Ascending aorta (tissue), 2 donors: ENCODE results near the gene MDH1B. TPM values are rescaled to one million over a fixed set of nuclear protein-coding genes. Genes with fewer than 3 reads are reported as not detected.

Source experiments
- DNase-seq, 2 donors: peaks; one replicate each; pipeline ENCODE4 v3.0.0-alpha.2; 2019; ENCODE audit warnings: low spot score in 2 of 2
- H3K27ac ChIP-seq, 2 donors: fragments of 200-600 bp; sonication (generic); one replicate each; pipeline ENCODE4 v1.5.1; 2016 to 2017; ENCODE audit warnings: mild to moderate bottlenecking in 1 of 2
- H3K27me3 ChIP-seq: fragments of 200-600 bp; sonication (generic); one replicate; pipeline ENCODE4 v1.5.1; 2017
- H3K36me3 ChIP-seq, 2 donors: fragments of 200-600 bp; sonication (generic); one replicate each; pipeline ENCODE4 v1.5.1; 2016
- H3K4me1 ChIP-seq, 2 donors: fragments of 200-600 bp; sonication (generic); one replicate each; pipeline ENCODE4 v1.5.1; 2016 to 2017; ENCODE audit warnings: mild to moderate bottlenecking in 1 of 2
- H3K4me3 ChIP-seq, 2 donors: fragments of 200-600 bp; sonication (generic); one replicate each; pipeline ENCODE4 v1.5.1; 2016 to 2017; ENCODE audit warnings: mild to moderate bottlenecking in 1 of 2
- H3K9me3 ChIP-seq, 2 donors: fragments of 200-600 bp; sonication (generic); one replicate each; pipeline ENCODE4 v1.5.1; 2016
- CTCF ChIP-seq, 3 experiments: fragments of 200-600 bp in 2 of 3; fragments of 450-650 bp in 1 of 3; sonication (generic) in 2 of 3; IDR thresholded peaks; one replicate each; pipeline ENCODE4 v1.5.1; 2016 to 2019; ENCODE audit warnings: antibody characterized with exemption in 3 of 3, mild to moderate bottlenecking in 1 of 3, moderate library complexity in 1 of 3
- intact Hi-C: fragments of 100-400 bp; cut with DNase I; formaldehyde crosslinking; loops from one replicate; pipeline ENCODE4 v1.15.1; 2023
- total RNA-seq: library from RNA; depleted of rRNA; stranded (reverse); fragments of >200 nt; gene quantifications from one replicate; pipeline ENCODE4 v1.1.0, GENCODE V29; 2016

MDH1B gene
- total RNA-seq, 1 donor from 2014 or later = not detected

GRCh38 chr2:206700156-206700555 is 65.0 kb downstream of the MDH1B start:
- Histone ChIP-seq H3K9me3 (no peaks in the 10 kb centered on the region), H3K27me3 (no peaks in the 10 kb centered on the region), H3K4me3 (no peak overlapping the region), H3K27ac (no peak overlapping the region), H3K4me1 (no peaks in the 10 kb centered on the region), H3K36me3 (no peaks in the 10 kb centered on the region)
- intact Hi-C loops = no loop called here
- DNase-seq = no peak
- TF ChIP-seq CTCF (IDR thresholded peaks at IDR 0.05) = no peak

- intact Hi-C loops = no loop called here
- H3K27ac ChIP-seq = no peak overlapping the region
Observed at GRCh38 chr2:206698811-206699210, 66.3 kb downstream of the MDH1B start.

GRCh38 chr2:206696910-206697309 is 68.2 kb downstream of the MDH1B start:
- H3K27ac ChIP-seq = no peak overlapping the region
- H3K4me3 ChIP-seq = no peak overlapping the region
- H3K36me3 ChIP-seq = no peaks in the 10 kb centered on the region
- no peak for DNase-seq
- no peaks in the 10 kb centered on the region for H3K9me3 ChIP-seq
- TF ChIP-seq CTCF (IDR thresholded peaks at IDR 0.05) = no peak
- no peaks in the 10 kb centered on the region for H3K27me3 ChIP-seq
- intact Hi-C loops = no loop called here
- no peaks in the 10 kb centered on the region for H3K4me1 ChIP-seq

More at GRCh38 chr2:206698811-206699210, 66.3 kb downstream of the MDH1B start:
- Histone ChIP-seq H3K4me1 (no peaks in the 10 kb centered on the region), H3K4me3 (no peak overlapping the region), H3K36me3 (no peaks in the 10 kb centered on the region), H3K27me3 (no peaks in the 10 kb centered on the region), H3K9me3 (no peaks in the 10 kb centered on the region)
- no peak for TF ChIP-seq CTCF (IDR thresholded peaks at IDR 0.05)
- DNase-seq = no peak

GRCh38 chr2:206693399-206694137 is 71.6 kb downstream of the MDH1B start:
- H3K27ac ChIP-seq = no peak overlapping the region
- no peaks in the 10 kb centered on the region for H3K4me1 ChIP-seq
- no peaks in the 10 kb centered on the region for H3K36me3 ChIP-seq
- H3K27me3 ChIP-seq = no peaks in the 10 kb centered on the region
- H3K4me3 ChIP-seq = no peak overlapping the region
- TF ChIP-seq CTCF (IDR thresholded peaks at IDR 0.05) = peak in 2 of 3 experiments; percentile 61 to 69
- H3K9me3 ChIP-seq = no peaks in the 10 kb centered on the region
- intact Hi-C loops = loop anchor here (5.0 kb wide), 3 partner anchors 89 to 1379 kb away; no protein-coding TSS in a partner anchor
- DNase-seq = no peak

GRCh38 chr2:206692971-206693370 is 72.2 kb downstream of the MDH1B start:
- Histone ChIP-seq H3K4me3 (no peak overlapping the region), H3K27me3 (no peaks in the 10 kb centered on the region), H3K4me1 (no peaks in the 10 kb centered on the region), H3K9me3 (no peaks in the 10 kb centered on the region), H3K27ac (no peak overlapping the region), H3K36me3 (no peaks in the 10 kb centered on the region)
- no peak for TF ChIP-seq CTCF (IDR thresholded peaks at IDR 0.05)
- no peak for DNase-seq
- intact Hi-C loops = loop anchor here (5.0 kb wide), 3 partner anchors 89 to 1379 kb away; no protein-coding TSS in a partner anchor
